Mesenteric fat pad (tissue), 1 donor: ENCODE data around the gene DNAI7. TPM values are rescaled to one million over a fixed set of nuclear protein-coding genes. Genes with fewer than 3 reads are reported as not detected.

Source experiments
- DNase-seq: peaks from one replicate; pipeline ENCODE4 v3.0.0-alpha.2; 2020; ENCODE audit warnings: low spot score
- long read RNA-seq: library from polyadenylated mRNA; unstranded; transcript quantifications from one replicate; pipeline ENCODE4 v2.0.0, GENCODE V29; 2020
- total RNA-seq: library from RNA; stranded (reverse); fragmentation: NEBNext Ultra II Directional; extraction: Animal tissue kit (Norgen Biotek cat#: 25700); gene quantifications from one replicate; pipeline ENCODE4 v1.2.1, GENCODE V29; 2021
- donor health status: DM: yes; HTN: yes; CAD: no.

Gene DNAI7
- total RNA-seq = not detected
- long read RNA-seq = 0 reads

GRCh38 chr12:25195056-25195971 lies at the start of gene DNAI7, which contains the start of gene ETFRF1:
TSS of gene DNAI7 (minus strand) at chr12:25195160. CDS start at chr12:25195078, 82 bp downstream.
TSS of gene ETFRF1 (plus strand) at chr12:25195237. CDS start at chr12:25203957, 8,720 bp downstream.
- DNase-seq = peak; percentile 99

GRCh38 chr12:25243680-25243990 lies 48.7 kb upstream of the DNAI7 start:
- DNase-seq = no peak

- no peak for DNase-seq
Measured at GRCh38 chr12:25242981-25243679, 48.2 kb upstream of the DNAI7 start.

GRCh38 chr12:25241167-25242020 lies 46.4 kb upstream of the DNAI7 start:
- no peak for DNase-seq

GRCh38 chr12:25236626-25237025 lies 41.7 kb upstream of the DNAI7 start:
- no peak for DNase-seq

- no peak for DNase-seq
Measured at GRCh38 chr12:25236190-25236589, 41.2 kb upstream of the DNAI7 start.

- DNase-seq = no peak
Measured at GRCh38 chr12:25213338-25213737, 18.4 kb upstream of the DNAI7 start.

- DNase-seq = no peak
Measured at GRCh38 chr12:25208554-25208953, 13.6 kb upstream of the DNAI7 start.

GRCh38 chr12:25207846-25208245 lies 12.9 kb upstream of the DNAI7 start:
- DNase-seq = no peak

- DNase-seq = no peak
Measured at GRCh38 chr12:25207411-25207810, 12.5 kb upstream of the DNAI7 start.

- no peak for DNase-seq
Measured at GRCh38 chr12:25202137-25202536, 7.2 kb upstream of the DNAI7 start.

GRCh38 chr12:25200703-25201102 lies 5.7 kb upstream of the DNAI7 start:
- no peak for DNase-seq

- no peak for DNase-seq
Measured at GRCh38 chr12:25197608-25198007, 2.6 kb upstream of the DNAI7 start.

GRCh38 chr12:25194722-25195055 lies 271 bp downstream of the DNAI7 start:
- no peak for DNase-seq

GRCh38 chr12:25194214-25194613 lies 746 bp downstream of the DNAI7 start:
- no peak for DNase-seq

- DNase-seq = no peak
Measured at GRCh38 chr12:25190793-25191192, 4.2 kb downstream of the DNAI7 start.

- no peak for DNase-seq
Measured at GRCh38 chr12:25189656-25190055, 5.3 kb downstream of the DNAI7 start.

GRCh38 chr12:25187781-25188180 lies 7.2 kb downstream of the DNAI7 start:
- no peak for DNase-seq

- no peak for DNase-seq
Measured at GRCh38 chr12:25186788-25187402, 8.1 kb downstream of the DNAI7 start.

GRCh38 chr12:25186038-25186787 lies 8.7 kb downstream of the DNAI7 start:
- no peak for DNase-seq
